HepG2 (cell line): ENCODE results near the gene MAN2A2. TPM values are rescaled to one million over a fixed set of nuclear protein-coding genes. Genes with fewer than 3 reads are reported as not detected.

Experiments used
- AKAP8 ChIP-seq: sonication (generic); formaldehyde crosslinking; IDR thresholded peaks from 2 replicates; pipeline ENCODE4 v1.5.1; 2020; ENCODE audit warnings: mild to moderate bottlenecking, missing genetic modification reagents
- BHLHE40 ChIP-seq: IDR thresholded peaks from 2 replicates; pipeline ENCODE4 v1.6.1; 2011; ENCODE audit warnings: low read length, improper control_type of control experiment
- FOXK2 ChIP-seq: fragments of 450-650 bp; IDR thresholded peaks from 2 replicates; pipeline ENCODE4 v1.6.1; 2016
- PLRG1 ChIP-seq: fragments of 450-650 bp; conservative IDR thresholded peaks from 2 replicates; pipeline ENCODE4 v1.6.1; 2016
- THAP9 ChIP-seq: sonication (generic); formaldehyde crosslinking; IDR thresholded peaks from 2 replicates; pipeline ENCODE4; 2020; ENCODE audit warnings: missing genetic modification reagents, mild to moderate bottlenecking, borderline replicate concordance
- WIZ ChIP-seq: sonication (generic); formaldehyde crosslinking; IDR thresholded peaks from 2 replicates; pipeline ENCODE4 v1.5.1; 2020; ENCODE audit warnings: mild to moderate bottlenecking, missing genetic modification reagents
- ZBTB38 ChIP-seq: sonication (generic); formaldehyde crosslinking; IDR thresholded peaks from 2 replicates; pipeline ENCODE4 v1.5.1; 2020; ENCODE audit warnings: mild to moderate bottlenecking, missing genetic modification reagents
- ZNF546 ChIP-seq: sonication (generic); formaldehyde crosslinking; conservative IDR thresholded peaks from 2 replicates; pipeline ENCODE4 v1.8.1; 2023; ENCODE audit warnings: mild to moderate bottlenecking, missing genetic modification reagents
- ZNF550 ChIP-seq: sonication (generic); formaldehyde crosslinking; IDR thresholded peaks from 2 replicates; pipeline ENCODE4 v1.4.0; 2020; ENCODE audit warnings: mild to moderate bottlenecking, missing genetic modification reagents, borderline replicate concordance
- ZNF619 ChIP-seq: sonication (generic); formaldehyde crosslinking; IDR thresholded peaks from 2 replicates; pipeline ENCODE4 v1.4.0; 2020; ENCODE audit warnings: mild to moderate bottlenecking, missing genetic modification reagents
- ZNF687 ChIP-seq: sonication (generic); formaldehyde crosslinking; IDR thresholded peaks from 2 replicates; pipeline ENCODE4 v1.5.1; 2020; ENCODE audit warnings: mild to moderate bottlenecking, missing genetic modification reagents, moderate library complexity
- ZSCAN29 ChIP-seq: sonication (generic); formaldehyde crosslinking; conservative IDR thresholded peaks from 2 replicates; pipeline ENCODE4 v1.4.0; 2020; ENCODE audit warnings: mild to moderate bottlenecking, missing genetic modification reagents
- polyA plus RNA-seq, 8 experiments: library from polyadenylated mRNA; depleted of rRNA in 3 of 8; stranded (reverse) in 7 of 8; unstranded in 1 of 8; fragments of >200 nt; fragmentation: Illumina TruSeq in 4 of 8; extraction: Trizol in 4 of 8; gene quantifications; 2 replicates each; pipeline versions ENCODE4 v1.2.1 to v1.2.3, GENCODE V29; 2011 to 2016; ENCODE audit warnings: low read depth in 4 of 8, missing spikeins in 1 of 8, mixed read lengths in 1 of 8; ENCODE audit not compliant: insufficient read depth in 1 of 8
- total RNA-seq, 5 experiments: library from RNA; depleted of rRNA; stranded (reverse); fragments of >200 nt; fragmentation: Illumina TruSeq; extraction: Trizol; gene quantifications; 2 replicates each; pipeline ENCODE4 v1.2.3, GENCODE V29; 2016; ENCODE audit warnings: low read depth in 1 of 5
- TF ChIP-seq, protein P1 (sequence below): sonication (generic); formaldehyde crosslinking; IDR thresholded peaks from 2 replicates; pipeline ENCODE4 v1.4.0; 2020; ENCODE audit warnings: missing genetic modification reagents; ENCODE audit errors: not compliant biosample characterization
- TF ChIP-seq, protein P2 (sequence below): sonication (generic); formaldehyde crosslinking; IDR thresholded peaks from 2 replicates; pipeline ENCODE4 v1.5.1; 2020; ENCODE audit warnings: mild to moderate bottlenecking, missing genetic modification reagents
- TF ChIP-seq, protein P3 (sequence below): sonication (generic); formaldehyde crosslinking; IDR thresholded peaks from 2 replicates; pipeline ENCODE4 v1.4.0; 2020; ENCODE audit warnings: missing genetic modification reagents, borderline replicate concordance

Gene MAN2A2
- total and polyA plus RNA-seq, 2 of the 13 experiments (the other 11 are each of a cell fraction or from before 2014, with no cell fraction given): 17.5 to 51.5 TPM

DNA sequence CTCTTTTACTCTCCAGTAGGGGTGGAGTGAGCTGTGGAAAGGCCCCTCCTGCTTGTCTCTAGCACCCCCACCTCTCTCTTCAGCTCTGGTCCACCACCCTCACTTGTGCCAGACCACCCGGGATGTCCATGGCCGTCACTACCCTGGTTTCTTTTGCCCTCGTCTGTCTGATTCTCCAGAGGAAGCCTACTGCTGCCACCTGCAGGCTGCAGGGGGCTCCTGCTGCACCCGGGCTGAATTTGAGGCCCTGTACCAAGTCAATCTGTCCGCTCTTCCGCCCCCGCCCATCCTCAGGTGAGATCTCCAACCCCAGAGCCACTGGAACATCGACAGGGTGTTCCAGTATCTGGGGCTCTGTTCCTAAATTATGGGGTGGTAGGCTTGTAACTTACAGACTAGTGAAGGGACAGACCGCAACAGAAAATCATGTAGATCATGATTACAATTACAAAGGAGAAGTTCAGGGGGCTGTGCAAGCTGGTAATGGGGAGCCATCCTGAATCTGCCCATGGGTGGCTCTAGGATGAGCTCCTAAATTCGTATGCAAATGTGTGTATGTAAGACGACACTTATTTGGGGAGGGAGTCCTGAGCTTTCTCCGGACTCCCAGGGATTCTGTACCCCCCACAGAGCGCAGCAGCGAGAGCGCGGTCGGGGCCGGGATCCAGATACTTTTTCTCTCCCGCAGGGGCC lies 31.3 kb downstream of the MAN2A2 start (continued):
- TF ChIP-seq ZNF687 (CRISPR knock-in tag): no peak; the same call in 1 of the 2 replicates
- TF ChIP-seq WIZ (CRISPR knock-in tag): no peak
- TF ChIP-seq THAP9 (CRISPR knock-in tag): no peak
- TF ChIP-seq PLRG1: no peak
- no peak for TF ChIP-seq ZNF619
- TF ChIP-seq, protein P1, sequence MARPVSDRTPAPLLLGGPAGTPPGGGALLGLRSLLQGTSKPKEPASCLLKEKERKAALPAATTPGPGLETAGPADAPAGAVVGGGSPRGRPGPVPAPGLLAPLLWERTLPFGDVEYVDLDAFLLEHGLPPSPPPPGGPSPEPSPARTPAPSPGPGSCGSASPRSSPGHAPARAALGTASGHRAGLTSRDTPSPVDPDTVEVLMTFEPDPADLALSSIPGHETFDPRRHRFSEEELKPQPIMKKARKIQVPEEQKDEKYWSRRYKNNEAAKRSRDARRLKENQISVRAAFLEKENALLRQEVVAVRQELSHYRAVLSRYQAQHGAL (CRISPR knock-in tag): no peak
- no peak for TF ChIP-seq ZNF550 (CRISPR knock-in tag)
- no peak for TF ChIP-seq BHLHE40
- TF ChIP-seq, protein P2, sequence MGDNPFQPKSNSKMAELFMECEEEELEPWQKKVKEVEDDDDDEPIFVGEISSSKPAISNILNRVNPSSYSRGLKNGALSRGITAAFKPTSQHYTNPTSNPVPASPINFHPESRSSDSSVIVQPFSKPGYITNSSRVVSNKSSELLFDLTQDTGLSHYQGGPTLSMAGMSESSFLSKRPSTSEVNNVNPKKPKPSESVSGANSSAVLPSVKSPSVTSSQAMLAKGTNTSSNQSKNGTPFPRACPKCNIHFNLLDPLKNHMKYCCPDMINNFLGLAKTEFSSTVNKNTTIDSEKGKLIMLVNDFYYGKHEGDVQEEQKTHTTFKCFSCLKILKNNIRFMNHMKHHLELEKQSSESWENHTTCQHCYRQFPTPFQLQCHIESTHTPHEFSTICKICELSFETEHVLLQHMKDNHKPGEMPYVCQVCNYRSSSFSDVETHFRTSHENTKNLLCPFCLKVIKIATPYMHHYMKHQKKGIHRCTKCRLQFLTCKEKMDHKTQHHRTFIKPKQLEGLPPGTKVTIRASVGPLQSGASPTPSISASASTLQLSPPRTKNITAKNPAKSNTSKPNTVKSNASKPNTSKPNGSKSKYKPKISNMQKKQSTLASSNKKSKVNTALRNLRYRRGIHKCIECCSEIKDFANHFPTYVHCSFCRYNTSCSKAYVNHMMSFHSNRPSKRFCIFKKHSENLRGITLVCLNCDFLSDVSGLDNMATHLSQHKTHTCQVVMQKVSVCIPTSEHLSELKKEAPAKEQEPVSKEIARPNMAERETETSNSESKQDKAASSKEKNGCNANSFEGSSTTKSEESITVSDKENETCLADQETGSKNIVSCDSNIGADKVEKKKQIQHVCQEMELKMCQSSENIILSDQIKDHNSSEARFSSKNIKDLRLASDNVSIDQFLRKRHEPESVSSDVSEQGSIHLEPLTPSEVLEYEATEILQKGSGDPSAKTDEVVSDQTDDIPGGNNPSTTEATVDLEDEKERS (CRISPR knock-in tag): no peak
- TF ChIP-seq, protein P3, sequence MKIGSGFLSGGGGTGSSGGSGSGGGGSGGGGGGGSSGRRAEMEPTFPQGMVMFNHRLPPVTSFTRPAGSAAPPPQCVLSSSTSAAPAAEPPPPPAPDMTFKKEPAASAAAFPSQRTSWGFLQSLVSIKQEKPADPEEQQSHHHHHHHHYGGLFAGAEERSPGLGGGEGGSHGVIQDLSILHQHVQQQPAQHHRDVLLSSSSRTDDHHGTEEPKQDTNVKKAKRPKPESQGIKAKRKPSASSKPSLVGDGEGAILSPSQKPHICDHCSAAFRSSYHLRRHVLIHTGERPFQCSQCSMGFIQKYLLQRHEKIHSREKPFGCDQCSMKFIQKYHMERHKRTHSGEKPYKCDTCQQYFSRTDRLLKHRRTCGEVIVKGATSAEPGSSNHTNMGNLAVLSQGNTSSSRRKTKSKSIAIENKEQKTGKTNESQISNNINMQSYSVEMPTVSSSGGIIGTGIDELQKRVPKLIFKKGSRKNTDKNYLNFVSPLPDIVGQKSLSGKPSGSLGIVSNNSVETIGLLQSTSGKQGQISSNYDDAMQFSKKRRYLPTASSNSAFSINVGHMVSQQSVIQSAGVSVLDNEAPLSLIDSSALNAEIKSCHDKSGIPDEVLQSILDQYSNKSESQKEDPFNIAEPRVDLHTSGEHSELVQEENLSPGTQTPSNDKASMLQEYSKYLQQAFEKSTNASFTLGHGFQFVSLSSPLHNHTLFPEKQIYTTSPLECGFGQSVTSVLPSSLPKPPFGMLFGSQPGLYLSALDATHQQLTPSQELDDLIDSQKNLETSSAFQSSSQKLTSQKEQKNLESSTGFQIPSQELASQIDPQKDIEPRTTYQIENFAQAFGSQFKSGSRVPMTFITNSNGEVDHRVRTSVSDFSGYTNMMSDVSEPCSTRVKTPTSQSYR (CRISPR knock-in tag): no peak
- no peak for TF ChIP-seq ZBTB38
- TF ChIP-seq ZSCAN29 (CRISPR knock-in tag): no peak
- no peak for TF ChIP-seq ZNF546 (CRISPR knock-in tag)
- TF ChIP-seq AKAP8 (CRISPR knock-in tag): no peak
- TF ChIP-seq FOXK2: no peak
